GM11168 (cell line): ENCODE results near the gene CENPM.

Source experiments
- in situ Hi-C: fragments of 300-500 bp; cut with MboI; formaldehyde crosslinking; loops from one replicate; pipeline ENCODE4 v1.12.0; 2022; ENCODE audit warnings: low sequenced_read_pairs; ENCODE audit not compliant: unreplicated experiment

CENPM gene

GRCh38 chr22:41904450-41905410, 42.2 kb downstream of the CENPM start:
- in situ Hi-C loops = no loop called here

DNA sequence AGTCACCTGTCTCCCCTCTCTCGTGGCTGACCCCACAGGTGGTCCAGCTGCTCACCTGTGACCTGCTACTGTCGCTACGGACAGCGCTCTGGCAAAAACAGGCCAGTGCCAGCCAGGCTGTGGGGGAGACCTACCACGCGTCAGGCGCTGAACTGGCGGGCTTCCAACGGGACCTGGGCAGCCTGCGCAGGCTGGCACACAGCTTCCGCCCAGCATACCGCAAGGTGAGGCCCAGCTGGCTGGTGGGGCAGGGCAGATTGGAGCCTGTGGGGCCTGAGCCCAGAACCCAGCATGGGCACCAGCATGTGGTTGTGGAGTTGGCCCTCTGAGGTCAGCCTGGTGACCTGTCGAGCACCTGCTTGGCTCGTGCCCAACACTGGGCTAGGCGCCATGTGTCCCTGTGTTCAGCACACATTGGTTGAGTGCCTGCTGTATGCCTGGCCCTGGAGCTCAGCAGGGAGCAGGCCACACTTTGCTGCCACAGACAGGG, 44.0 kb downstream of the CENPM start:
- in situ Hi-C loops = no loop called here

DNA sequence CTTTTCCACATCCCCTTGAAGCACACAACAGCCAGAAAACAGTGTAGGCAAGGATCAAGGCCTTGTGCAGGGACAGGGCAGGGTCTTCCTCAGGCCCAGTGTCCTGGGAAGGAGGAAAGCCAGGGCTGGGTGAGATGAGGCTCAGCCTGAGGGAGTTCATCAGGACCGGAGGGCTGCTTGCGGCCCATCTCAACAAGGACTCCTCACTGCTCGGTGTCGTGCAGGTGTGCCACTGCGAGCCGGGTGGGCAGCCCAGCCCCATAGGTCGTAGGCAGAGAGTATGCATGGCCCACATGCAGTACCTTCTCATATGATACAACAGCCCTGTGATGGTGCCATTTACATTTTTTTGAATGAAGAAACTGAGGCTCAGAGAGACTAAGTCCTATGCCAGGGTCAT, 44.9 kb downstream of the CENPM start:
- in situ Hi-C loops = no loop called here

DNA sequence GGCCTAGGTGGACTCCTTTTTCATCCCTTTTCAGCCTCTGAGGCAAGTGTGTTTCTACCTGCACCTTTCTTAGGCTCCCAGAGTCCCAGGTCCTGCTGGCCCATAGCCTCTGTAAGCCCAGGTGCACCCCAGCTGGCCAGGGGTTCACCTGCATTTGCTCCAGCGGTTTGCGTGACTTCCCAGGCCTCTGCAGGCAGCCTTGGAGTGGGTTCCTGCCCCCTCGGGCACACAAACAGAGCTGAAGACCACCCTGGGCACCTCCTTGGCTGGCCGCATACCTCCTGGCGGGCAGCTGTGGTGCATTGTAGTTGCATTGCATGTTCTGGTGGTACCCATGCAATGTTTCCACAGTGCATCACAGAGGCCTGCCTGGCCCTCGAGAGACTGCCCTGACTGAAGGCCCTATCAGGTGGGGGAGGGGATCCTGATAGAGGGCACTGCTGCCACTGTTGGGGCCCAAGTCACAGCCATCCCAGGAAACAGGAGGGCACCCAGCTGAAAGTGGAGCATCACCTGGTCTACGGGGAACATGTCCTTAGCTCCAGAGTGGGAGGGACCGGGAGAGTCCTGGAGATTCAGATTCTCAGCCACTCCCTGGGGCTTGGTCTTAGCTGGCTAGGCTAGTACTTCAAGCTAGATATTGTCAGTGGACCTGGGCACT, 46.2 kb downstream of the CENPM start:
- in situ Hi-C loops = no loop called here

GRCh38 chr22:41899992-41900651, 46.8 kb downstream of the CENPM start:
- in situ Hi-C loops = no loop called here

GRCh38 chr22:41899110-41899509, 47.8 kb downstream of the CENPM start:
- in situ Hi-C loops = no loop called here

- in situ Hi-C loops = no loop called here
These were observed 48.3 kb downstream of the CENPM start for GRCh38 chr22:41898645-41899044.

- in situ Hi-C loops = no loop called here
These were observed 53.2 kb downstream of the CENPM start for GRCh38 chr22:41893591-41894375.

DNA sequence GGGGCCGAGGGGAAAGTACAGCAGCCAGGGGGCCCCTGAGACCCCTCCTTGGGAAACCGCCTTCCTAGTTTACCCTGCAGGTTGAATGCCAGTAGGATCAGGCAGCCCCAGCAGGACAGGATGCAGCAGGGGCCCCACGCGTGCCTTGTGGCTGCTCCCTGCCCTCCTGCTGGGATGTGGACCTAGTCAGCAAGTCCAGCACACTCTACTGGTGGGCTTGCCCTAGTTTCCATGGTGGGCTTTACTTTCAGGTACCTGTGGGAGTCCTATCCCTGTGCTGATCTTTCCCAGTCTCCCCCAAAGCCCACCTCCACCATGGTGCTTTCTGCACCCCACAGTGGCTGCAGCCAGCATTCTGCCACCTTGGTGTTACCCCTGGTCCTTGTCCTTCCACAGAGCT, 54.2 kb downstream of the CENPM start:
- in situ Hi-C loops = no loop called here

DNA sequence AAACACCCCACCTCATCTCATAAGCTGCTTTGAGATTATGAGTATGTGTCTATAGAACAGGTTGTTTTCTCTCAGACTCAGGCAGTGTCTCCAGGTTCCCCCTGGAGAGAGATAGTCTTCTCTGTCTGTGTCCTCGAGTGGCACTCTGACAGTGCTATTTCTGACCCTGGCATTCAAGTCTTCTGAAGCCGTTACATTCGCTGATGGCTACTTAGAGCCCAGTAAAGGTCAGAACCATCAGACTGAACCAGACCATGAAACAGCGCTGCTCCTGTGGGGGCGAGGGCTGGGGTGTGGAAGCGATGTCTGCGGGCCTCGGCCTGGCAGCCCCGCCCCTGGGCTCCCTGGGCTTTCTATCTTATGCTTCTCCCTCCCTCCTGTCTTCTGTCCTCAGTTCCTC, 55.5 kb downstream of the CENPM start:
- in situ Hi-C loops = no loop called here
